H1 (cell line): ENCODE data around the gene ERMARD. TPM values are rescaled to one million over a fixed set of nuclear protein-coding genes. Genes with fewer than 3 reads are reported as not detected.

Experiments
- CTCF ChIA-PET: fragments of 300-600 bp; sonication (Branson Sonifier 250); formaldehyde crosslinking; loops from one replicate; lab custom pipeline; 2021; ENCODE audit not compliant: partially characterized antibody; lab: Charles Lee
- POLR2A ChIA-PET: fragments of 300-600 bp; sonication (Branson Sonifier 250); formaldehyde crosslinking; loops from one replicate; lab custom pipeline; 2021; ENCODE audit warnings: inconsistent platforms; ENCODE audit not compliant: partially characterized antibody; lab: Charles Lee
- DNase-seq, 2 experiments: peaks; one replicate each; pipeline versions ENCODE4 v3.0.0 to v3.0.0-alpha.2; 2010 to 2022; ENCODE audit warnings: low spot score in 2 of 2, low read depth in 1 of 2, mixed read lengths in 1 of 2
- FAIRE-seq: peaks from 2 replicates; lab custom pipeline; 2011; peaks lifted over from hg19 to GRCh38; lab: Jason Lieb, UNC
- H2AFZ ChIP-seq: 2 replicates; pipeline ENCODE4 v1.8.1; 2012; ENCODE audit warnings: low read length, inconsistent platforms
- H2AK5ac ChIP-seq: 2 replicates; pipeline ENCODE4 v1.6.1; 2013; ENCODE audit warnings: low read depth, low read length
- H2BK120ac ChIP-seq: replicated peaks from 2 replicates; pipeline ENCODE3; 2013; ENCODE audit warnings: low read depth, low read length, inconsistent platforms
- H2BK12ac ChIP-seq: 2 replicates; pipeline ENCODE4 v1.6.1; 2013; ENCODE audit warnings: low read depth, low read length
- H2BK15ac ChIP-seq: 2 replicates; pipeline ENCODE4 v1.6.1; 2013; ENCODE audit warnings: low read length
- H2BK20ac ChIP-seq: 2 replicates; pipeline ENCODE4 v1.6.1; 2013; ENCODE audit warnings: low read length
- H2BK5ac ChIP-seq: 2 replicates; pipeline ENCODE4 v1.6.1; 2013; ENCODE audit warnings: low read depth, low read length
- H3K14ac ChIP-seq: 2 replicates; pipeline ENCODE4 v1.6.1; 2013; ENCODE audit warnings: inconsistent platforms; ENCODE audit not compliant: insufficient read length
- H3K18ac ChIP-seq: 2 replicates; pipeline ENCODE4 v1.6.1; 2013; ENCODE audit warnings: low read length; ENCODE audit errors: extremely low read depth
- H3K23ac ChIP-seq: 2 replicates; pipeline ENCODE4 v1.6.1; 2013; ENCODE audit warnings: inconsistent platforms; ENCODE audit not compliant: insufficient read length
- H3K23me2 ChIP-seq: 2 replicates; pipeline ENCODE4 v1.6.1; 2013; ENCODE audit warnings: low read depth, low read length
- H3K27ac ChIP-seq: 2 replicates; pipeline ENCODE4 v1.6.1; 2011; ENCODE audit warnings: low read depth, low read length, inconsistent platforms
- H3K27me3 ChIP-seq, 4 experiments: replicated peaks in 1 of 4; 1 replicate in 1 of 4; 2 replicates in 3 of 4; pipeline versions ENCODE4 v1.6.1 to v1.8.1; 2011 to 2013; ENCODE audit warnings: low read length in 3 of 4, mild to moderate bottlenecking in 3 of 4, inconsistent platforms in 2 of 4, mixed read lengths in 2 of 4, moderate library complexity in 1 of 4; ENCODE audit not compliant: control insufficient read depth in 3 of 4, insufficient read depth in 3 of 4; ENCODE audit errors: extremely low read depth in 1 of 4
- H3K36me3 ChIP-seq, 4 experiments: 2 replicates each; pipeline versions ENCODE4 v1.6.1 to v1.8.1; 2011 to 2013; ENCODE audit warnings: mild to moderate bottlenecking in 4 of 4, low read length in 3 of 4, moderate library complexity in 2 of 4, control low read depth in 1 of 4, inconsistent platforms in 1 of 4; ENCODE audit not compliant: insufficient read depth in 4 of 4, control insufficient read depth in 2 of 4
- H3K4ac ChIP-seq: replicated peaks from 2 replicates; pipeline ENCODE3; 2013; ENCODE audit warnings: low read length, low read depth, mixed read lengths, inconsistent platforms; ENCODE audit not compliant: insufficient read length
- H3K4me1 ChIP-seq, 4 experiments: replicated peaks in 1 of 4; 1 replicate in 1 of 4; 2 replicates in 3 of 4; pipeline versions ENCODE4 v1.6.1 to v1.8.1; 2011 to 2013; ENCODE audit warnings: low read length in 3 of 4, inconsistent platforms in 2 of 4, mixed read lengths in 1 of 4; ENCODE audit not compliant: insufficient read depth in 4 of 4, control insufficient read depth in 3 of 4
- H3K4me2 ChIP-seq, 2 experiments: 2 replicates each; pipeline versions ENCODE4 v1.6.1 to v1.8.1; 2011 to 2013; ENCODE audit warnings: low read depth in 2 of 2, low read length in 2 of 2, control low read depth in 1 of 2, inconsistent platforms in 1 of 2, mild to moderate bottlenecking in 1 of 2; ENCODE audit not compliant: insufficient read depth in 1 of 2
- H3K4me3 ChIP-seq, 4 experiments: fragments of 200-600, 300-600 bp in 1 of 4; sonication (generic), shearing (Covaris generic), sonication (Bioruptor Twin) in 1 of 4; 2 replicates each; pipeline versions ENCODE4 v1.5.1 to v1.8.1; 2011 to 2016; ENCODE audit warnings: low read length in 4 of 4, low read depth in 3 of 4, control low read depth in 2 of 4, inconsistent platforms in 2 of 4, mild to moderate bottlenecking in 2 of 4, mixed read lengths in 1 of 4, moderate library complexity in 1 of 4; ENCODE audit not compliant: insufficient read depth in 2 of 4; ENCODE audit errors: extremely low read depth in 1 of 4
- H3K56ac ChIP-seq: replicated peaks from 2 replicates; pipeline ENCODE3; 2013; ENCODE audit warnings: low read depth, mild to moderate bottlenecking, mixed read lengths, low read length, inconsistent platforms; ENCODE audit not compliant: insufficient read length
- H3K79me1 ChIP-seq: 2 replicates; pipeline ENCODE4 v1.6.1; 2013; ENCODE audit warnings: low read depth, low read length, control low read depth
- H3K79me2 ChIP-seq, 2 experiments: 2 replicates each; pipeline versions ENCODE4 v1.6.1 to v1.8.1; 2012 to 2013; ENCODE audit warnings: low read length in 2 of 2, mild to moderate bottlenecking in 2 of 2, inconsistent platforms in 1 of 2; ENCODE audit not compliant: insufficient read depth in 2 of 2, control insufficient read depth in 1 of 2
- H3K9ac ChIP-seq, 4 experiments: replicated peaks in 1 of 4; 1 replicate in 1 of 4; 2 replicates in 3 of 4; pipeline versions ENCODE4 v1.6.1 to v1.8.1; 2011 to 2013; ENCODE audit warnings: low read depth in 3 of 4, low read length in 3 of 4, control low read depth in 2 of 4, mild to moderate bottlenecking in 2 of 4, moderate library complexity in 2 of 4, inconsistent platforms in 1 of 4; ENCODE audit errors: extremely low read depth in 1 of 4
- H3K9me3 ChIP-seq, 2 experiments: 2 replicates each; pipeline versions ENCODE4 v1.6.1 to v1.8.1; 2012 to 2013; ENCODE audit warnings: mild to moderate bottlenecking in 2 of 2, moderate library complexity in 2 of 2, control low read depth in 1 of 2, inconsistent platforms in 1 of 2, low read depth in 1 of 2, low read length in 1 of 2, mixed read lengths in 1 of 2; ENCODE audit not compliant: insufficient read depth in 2 of 2
- H4K20me1 ChIP-seq, 2 experiments: replicated peaks in 1 of 2; 2 replicates each; pipeline versions ENCODE3 to v1.8.1; 2011 to 2013; ENCODE audit warnings: inconsistent platforms in 2 of 2, low read length in 2 of 2, mild to moderate bottlenecking in 1 of 2; ENCODE audit not compliant: insufficient read depth in 2 of 2, control insufficient read depth in 1 of 2
- H4K5ac ChIP-seq: 2 replicates; pipeline ENCODE4 v1.6.1; 2013; ENCODE audit warnings: low read length, low read depth, mixed read lengths, inconsistent platforms; ENCODE audit not compliant: insufficient read length
- H4K8ac ChIP-seq: 2 replicates; pipeline ENCODE4 v1.8.0; 2013; ENCODE audit warnings: mild to moderate bottlenecking, moderate library complexity, low read length, inconsistent platforms; ENCODE audit not compliant: insufficient read depth; ENCODE audit errors: extremely low read depth
- H4K91ac ChIP-seq: replicated peaks from 2 replicates; pipeline ENCODE3; 2013; ENCODE audit warnings: low read length, mixed read lengths, inconsistent platforms; ENCODE audit not compliant: insufficient read length
- CTBP2 ChIP-seq: IDR thresholded peaks from 2 replicates; pipeline ENCODE4 v1.7.0; 2011; ENCODE audit warnings: borderline replicate concordance, mild to moderate bottlenecking, moderate library complexity, mixed read lengths, low read length; ENCODE audit not compliant: insufficient read depth, insufficient read length
- EGR1 ChIP-seq: IDR thresholded peaks from 2 replicates; pipeline ENCODE4 v1.6.1; 2011; ENCODE audit warnings: low read depth, low read length, borderline replicate concordance
- GABPA ChIP-seq: IDR thresholded peaks from 2 replicates; pipeline ENCODE4 v1.6.1; 2011; ENCODE audit warnings: mild to moderate bottlenecking, low read length, moderate library complexity, borderline replicate concordance; ENCODE audit not compliant: insufficient read depth
- JUND ChIP-seq: IDR thresholded peaks from 2 replicates; pipeline ENCODE4 v1.6.1; 2011; ENCODE audit warnings: mild to moderate bottlenecking, improper control_type of control experiment, low read length
- PHF8 ChIP-seq: fragments of 200-600 bp; sonication (generic); conservative IDR thresholded peaks from 2 replicates; pipeline ENCODE4 v1.7.1; 2012; ENCODE audit warnings: low read depth, mild to moderate bottlenecking, inconsistent platforms, low read length, moderate library complexity
- POLR2A ChIP-seq, 2 experiments: IDR thresholded peaks; 1 replicate in 1 of 2; 2 replicates in 1 of 2; pipeline ENCODE4 v1.6.1; 2011; ENCODE audit warnings: low read depth in 2 of 2, low read length in 2 of 2, mild to moderate bottlenecking in 2 of 2; ENCODE audit errors: control extremely low read depth in 1 of 2
- RBBP5 ChIP-seq: IDR thresholded peaks from 2 replicates; pipeline ENCODE4 v1.7.1; 2012; ENCODE audit warnings: low read depth, mild to moderate bottlenecking, inconsistent platforms, low read length, moderate library complexity, borderline replicate concordance
- RNF2 ChIP-seq: fragments of 200-900, 300-1000 bp; sonication (generic); IDR thresholded peaks from 2 replicates; pipeline ENCODE4 v1.7.1; 2016; ENCODE audit warnings: borderline replicate concordance, low read depth, mild to moderate bottlenecking, antibody characterized with exemption, low read length; ENCODE audit not compliant: poor library complexity, severe bottlenecking; ENCODE audit errors: missing control alignments
- RXRA ChIP-seq: IDR thresholded peaks from 2 replicates; pipeline ENCODE4 v1.6.1; 2011; ENCODE audit warnings: low read depth, mild to moderate bottlenecking, low read length, moderate library complexity; ENCODE audit not compliant: insufficient read depth
- SAP30 ChIP-seq: fragments of 300-600 bp; sonication (generic); IDR thresholded peaks from 2 replicates; pipeline ENCODE4 v1.7.1; 2012; ENCODE audit warnings: low read length, moderate library complexity, mild to moderate bottlenecking, inconsistent platforms; ENCODE audit not compliant: insufficient read depth, insufficient replicate concordance
- SIRT6 ChIP-seq: IDR thresholded peaks from one replicate; pipeline ENCODE4 v1.7.1; 2012; ENCODE audit warnings: low read length, inconsistent platforms
- SIX5 ChIP-seq: IDR thresholded peaks from 2 replicates; pipeline ENCODE4 v1.6.1; 2011; ENCODE audit warnings: mild to moderate bottlenecking, low read depth, low read length
- WGBS, 2 experiments: shearing (Covaris generic) in 1 of 2; methylation state at CpG; one replicate each; pipeline versions ENCODE4 v1.1.6 to v1.1.7; 2013 to 2015; ENCODE audit warnings: low lambda C conversion rate in 2 of 2, mixed read lengths in 2 of 2, inconsistent platforms in 1 of 2, low coverage in 1 of 2, missing lambda C conversion rate in 1 of 2; ENCODE audit not compliant: insufficient replicate concordance in 2 of 2, insufficient coverage in 1 of 2, insufficient read length in 1 of 2; ENCODE audit errors: extremely low coverage in 1 of 2, missing lambda C conversion rate in 1 of 2; 5-methylcytosine and 5-hydroxymethylcytosine counted together
- polyA plus RNA-seq, 7 experiments: library from polyadenylated mRNA; depleted of rRNA in 3 of 7; stranded (reverse) in 5 of 7; unstranded in 2 of 7; fragments of >200 nt in 5 of 7; fragments of 200-250 nt in 2 of 7; gene quantifications; 1 replicate in 5 of 7; 2 replicates in 1 of 7; 4 replicates in 1 of 7; pipeline versions ENCODE4 v1.2.1 to v1.2.3, GENCODE V29; 2011 to 2013; ENCODE audit warnings: missing spikeins in 2 of 7, mixed read lengths in 2 of 7
- total RNA-seq: library from RNA; stranded (reverse); fragmentation: NEBNext Ultra II Directional; extraction: Animal tissue kit (Norgen Biotek cat#: 25700); gene quantifications from 2 replicates; pipeline ENCODE4 v1.2.1, GENCODE V29; 2021
- TF ChIP-seq, protein P1 (sequence below): IDR thresholded peaks from 2 replicates; pipeline ENCODE4 v1.6.1; 2012; ENCODE audit warnings: inconsistent platforms

ERMARD gene
- total and polyA plus RNA-seq, 2 of the 8 experiments (the other 6 are each of a cell fraction or from before 2014, with no cell fraction given) = 12.2 to 25.6 TPM

GRCh38 chr6:169714595-169714994 lies 36.8 kb upstream of the ERMARD start:
- Histone ChIP-seq H3K79me1 (no peaks in the 10 kb centered on the region), H2BK12ac (no peak overlapping the region), H2AFZ (no peak overlapping the region), H3K14ac (no peak overlapping the region), H3K27ac (no peak overlapping the region), H3K4me3 (no peak overlapping the region), H3K18ac (no peak overlapping the region), H2BK15ac (no peak overlapping the region), H4K20me1 (peaks cover 0 to 1% of the 10 kb centered on the region in 2 experiments), H3K9ac (no peak overlapping the region), H3K27me3 (no peaks in the 10 kb centered on the region), H2AK5ac (no peak overlapping the region), H3K56ac (no peak overlapping the region), H4K91ac (no peak overlapping the region), H3K79me2 (peaks cover 0 to 19% of the 10 kb centered on the region in 2 experiments; a peak in 2 of 4 replicates), H4K8ac (no peak overlapping the region), H2BK120ac (no peak overlapping the region), H3K4me1 (no peaks in the 10 kb centered on the region), H3K4ac (no peak overlapping the region), H3K4me2 (no peak overlapping the region), H3K36me3 (peaks cover 0 to 84% (median 23%) of the 10 kb centered on the region in 4 experiments; a peak in 7 of 8 replicates), H2BK5ac (no peak overlapping the region), H3K9me3 (no peaks in the 10 kb centered on the region), H3K23me2 (no peaks in the 10 kb centered on the region), H3K23ac (no peak overlapping the region), H2BK20ac (no peak overlapping the region), H4K5ac (no peak overlapping the region)
- no peak for FAIRE-seq
- WGBS, 2 experiments = 94% methylated on average over 9 of the region's 9 CpGs; no CpG with 5 or more reads in 1 of the 2 experiments
- no peak for TF ChIP-seq RXRA
- TF ChIP-seq SIX5 = no peak
- no peak for TF ChIP-seq SIRT6
- TF ChIP-seq JUND = no peak
- no peak for TF ChIP-seq RNF2
- no peak for TF ChIP-seq POLR2A (IDR thresholded peaks at IDR 0.05; ENCODE audit: control extremely low read depth in 1 of 2, low read depth in 2 of 2, low read length in 2 of 2)
- TF ChIP-seq PHF8 = no peak
- TF ChIP-seq CTBP2 = no peak
- no peak for TF ChIP-seq EGR1
- no peak for TF ChIP-seq GABPA
- TF ChIP-seq, protein P1, sequence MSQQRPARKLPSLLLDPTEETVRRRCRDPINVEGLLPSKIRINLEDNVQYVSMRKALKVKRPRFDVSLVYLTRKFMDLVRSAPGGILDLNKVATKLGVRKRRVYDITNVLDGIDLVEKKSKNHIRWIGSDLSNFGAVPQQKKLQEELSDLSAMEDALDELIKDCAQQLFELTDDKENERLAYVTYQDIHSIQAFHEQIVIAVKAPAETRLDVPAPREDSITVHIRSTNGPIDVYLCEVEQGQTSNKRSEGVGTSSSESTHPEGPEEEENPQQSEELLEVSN = no peak
- TF ChIP-seq SAP30 = no peak
- no peak for TF ChIP-seq RBBP5
- ChIA-PET POLR2A (interaction anchor here (6.4 kb wide), 1 partner anchor 11 kb away, joined by 41 read pairs; the partner anchor contains the start of genes C6orf120 and WDR27), CTCF (no interaction called here)
- DNase-seq = no peak
